K562 (cell line): ENCODE results near the gene PPP1R13L.

Experiments used
- BCL6 ChIP-seq: fragments of 250-450 bp; sonication (Bioruptor Pico); IDR thresholded peaks from 2 replicates; pipeline ENCODE4 v1.4.0; 2020
- CTCF ChIP-seq, 3 experiments: IDR thresholded peaks in 2 of 3; conservative IDR thresholded peaks in 1 of 3; 2 replicates each; pipeline ENCODE4 v1.5.1; 2011 to 2012; ENCODE audit warnings: low read length in 3 of 3, mild to moderate bottlenecking in 3 of 3, control low read depth in 2 of 3, improper control_type of control experiment in 1 of 3, inconsistent platforms in 1 of 3, low read depth in 1 of 3, mixed read lengths in 1 of 3, moderate library complexity in 1 of 3; ENCODE audit not compliant: insufficient read depth in 2 of 3
- POLR2AphosphoS5 ChIP-seq: IDR thresholded peaks from 2 replicates; pipeline ENCODE4 v1.6.1; 2011; ENCODE audit warnings: mild to moderate bottlenecking, low read depth, low read length, moderate library complexity; ENCODE audit not compliant: control insufficient read depth, insufficient read depth
- REST ChIP-seq, 2 experiments: fragments of 450-650 bp; formaldehyde crosslinking in 1 of 2; IDR thresholded peaks; 2 replicates each; pipeline versions ENCODE4 v1.4.0 to v1.6.1; 2014 to 2020; ENCODE audit warnings: mild to moderate bottlenecking in 2 of 2, borderline replicate concordance in 1 of 2, low read depth in 1 of 2
- TAF1 ChIP-seq: IDR thresholded peaks from 2 replicates; pipeline ENCODE4 v1.6.1; 2011; ENCODE audit warnings: mild to moderate bottlenecking, low read length, moderate library complexity; ENCODE audit not compliant: insufficient read depth, control insufficient read depth, severe bottlenecking; ENCODE audit errors: extremely low read depth
- ZFP1 ChIP-seq: fragments of 450-650 bp; formaldehyde crosslinking; IDR thresholded peaks from 2 replicates; pipeline ENCODE4 v1.4.0; 2020; ENCODE audit warnings: mild to moderate bottlenecking, mixed read lengths
- ZFP91 ChIP-seq: sonication (generic); formaldehyde crosslinking; IDR thresholded peaks from 2 replicates; pipeline ENCODE4 v1.8.0; 2022; ENCODE audit warnings: mild to moderate bottlenecking, missing genetic modification reagents
- ZNF274 ChIP-seq: IDR thresholded peaks from 2 replicates; pipeline ENCODE4 v1.6.1; 2011; ENCODE audit warnings: low read depth, mild to moderate bottlenecking, low read length, moderate library complexity, borderline replicate concordance
- ZNF311 ChIP-seq: fragments of 250-450 bp; sonication (Bioruptor Pico); IDR thresholded peaks from 2 replicates; pipeline ENCODE4 v1.4.0; 2020; ENCODE audit warnings: mild to moderate bottlenecking, moderate library complexity

GRCh38 chr19:45333609-45334303 lies 71.1 kb downstream of the PPP1R13L start:
- TF ChIP-seq POLR2AphosphoS5 (no peak), CTCF (IDR thresholded peaks at IDR 0.05 in 2 of 3, conservative IDR thresholded peaks at IDR 0.05 in 1 of 3; ENCODE audit: insufficient read depth in 2 of 3, low read depth in 1 of 3, low read length in 3 of 3) (no peak), ZFP91 (no peak), ZNF274 (no peak), BCL6 (CRISPR knock-in tag) (no peak), REST (IDR thresholded peaks at IDR 0.05; ENCODE audit: borderline replicate concordance) (no peak), REST (CRISPR knock-in tag; IDR thresholded peaks at IDR 0.05; ENCODE audit: low read depth) (no peak), ZFP1 (no peak), ZNF311 (no peak), TAF1 (no peak)
